ENCODE measurements around the gene EHD3.

Gene EHD3

GRCh38 chr2:31213601-31214443, 20.1 kb upstream of the EHD3 start:
- no peak for DNase-seq

DNA sequence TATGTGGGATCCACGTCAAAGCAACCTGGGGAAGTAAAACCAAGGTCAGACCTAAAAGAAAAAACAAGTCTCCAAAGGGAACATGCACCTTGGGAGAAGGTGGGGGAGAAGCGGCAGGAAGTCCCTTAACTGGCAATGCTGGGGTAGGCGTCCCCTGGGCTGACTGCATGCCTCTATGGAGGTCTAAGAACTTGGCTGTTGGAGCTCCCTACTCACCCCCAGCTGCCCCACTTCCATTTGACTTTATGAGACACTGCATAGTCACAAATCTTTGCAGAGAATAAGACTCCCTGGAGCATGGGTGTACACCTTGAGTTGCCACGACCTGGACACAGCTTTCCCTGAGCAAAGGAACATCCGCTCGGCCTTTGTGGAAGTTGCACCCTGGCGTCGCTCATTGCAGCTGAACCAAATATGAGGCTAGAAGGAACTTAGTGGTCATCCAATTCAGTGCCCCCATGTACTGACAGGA, 19.5 kb upstream of the EHD3 start:
- no peak for DNase-seq

DNA sequence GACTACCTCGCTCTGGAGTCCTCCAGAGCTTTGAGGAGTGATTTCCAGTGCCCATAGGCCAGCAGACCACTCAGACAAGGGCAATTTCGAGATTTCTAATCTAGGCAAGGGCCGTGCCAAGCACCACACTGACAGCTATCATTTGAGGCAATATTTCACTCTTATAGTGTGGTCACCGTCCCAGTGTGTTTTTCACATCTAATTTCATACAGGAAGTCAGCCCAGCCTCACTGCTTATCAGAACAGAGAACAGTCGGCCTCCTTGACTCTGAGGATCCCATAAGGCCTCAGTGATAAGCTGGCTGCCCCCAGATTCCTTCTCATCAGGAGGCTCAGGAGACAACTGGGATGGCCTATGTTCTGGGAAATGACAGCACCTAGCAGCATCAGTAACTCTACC, 17.2 kb upstream of the EHD3 start:
- DNase-seq: no peak

DNA sequence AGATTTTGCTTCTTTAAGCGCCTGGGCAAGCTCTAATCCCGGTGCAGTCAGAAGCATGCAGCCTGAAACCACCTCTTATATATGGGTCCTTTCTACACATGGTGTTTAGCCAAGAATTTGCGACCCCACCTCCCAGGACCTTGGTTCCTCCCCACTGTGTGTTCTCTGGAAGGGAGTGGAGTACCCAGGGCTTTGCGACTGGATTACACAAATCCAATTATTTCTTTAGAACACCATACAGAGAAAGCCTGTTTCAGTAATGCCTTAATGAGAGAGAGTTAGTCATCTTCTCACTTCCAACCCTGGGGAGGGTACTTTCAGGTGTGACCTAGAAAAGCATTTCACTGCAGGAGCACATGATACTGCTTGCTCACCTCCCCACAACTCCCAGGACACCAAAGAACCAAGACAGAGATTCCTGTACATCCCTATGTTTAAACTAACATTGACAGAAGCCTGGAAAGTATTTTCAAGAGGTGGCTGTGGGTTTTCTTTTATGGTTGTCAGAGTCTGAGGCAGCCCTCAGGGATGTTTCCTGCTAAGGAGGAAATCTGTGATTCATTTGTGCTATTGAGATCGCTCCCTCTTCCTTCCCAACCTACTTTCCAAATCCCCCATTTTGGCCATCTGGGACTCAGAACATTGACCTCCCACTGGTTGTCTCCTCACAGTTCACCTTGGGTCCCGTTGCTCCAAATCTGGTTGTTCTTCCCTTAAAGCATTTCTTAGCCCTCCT, 16.3 kb upstream of the EHD3 start, which contains the start of gene CAPN14:
CAPN14 (minus strand) TSS at position 51 of the 736 bp plus-strand sequence. CDS start 12,068 bp downstream, outside the sequence.
- DNase-seq: no peak

- DNase-seq: no peak
Observed at GRCh38 chr2:31219131-31219969, 14.6 kb upstream of the EHD3 start.

DNA sequence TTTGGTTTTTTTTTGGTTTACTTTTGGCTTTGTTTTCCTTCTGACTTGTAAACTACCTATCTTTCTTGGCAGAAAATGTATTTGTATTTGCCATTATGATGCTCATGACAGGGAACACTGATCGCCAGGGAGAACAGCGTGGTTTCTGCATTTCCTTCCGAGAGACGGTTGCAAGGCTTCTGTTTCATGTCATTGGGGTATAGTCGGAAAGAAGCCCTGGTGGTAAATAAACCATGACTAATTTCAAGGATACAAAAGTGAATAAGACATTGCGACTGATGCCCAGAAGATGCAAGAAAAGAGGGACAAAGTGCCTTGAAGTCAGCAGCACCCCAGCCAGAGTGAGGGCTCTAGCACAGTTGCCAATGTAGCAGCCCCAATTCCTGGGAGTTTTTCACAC, 12.4 kb upstream of the EHD3 start:
- no peak for DNase-seq

DNA sequence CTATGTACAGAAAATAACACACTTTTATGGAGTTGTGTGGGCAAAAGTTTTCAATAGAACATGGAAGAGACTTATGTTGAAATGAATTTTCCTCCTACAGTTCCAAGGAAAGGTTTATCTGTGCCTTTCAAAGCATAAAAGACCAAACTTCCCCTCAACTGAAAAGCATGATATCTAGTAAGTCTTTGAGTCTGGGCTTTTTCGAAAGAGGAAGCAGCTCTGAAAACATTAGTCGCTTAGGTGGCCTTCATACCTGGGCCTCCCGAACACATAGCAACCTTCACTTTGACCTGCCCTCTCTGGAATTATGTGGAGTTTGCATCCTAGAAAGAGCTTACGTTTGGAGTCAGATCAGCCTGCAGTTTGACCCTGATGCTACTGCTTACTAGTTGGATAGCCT, 11.9 kb upstream of the EHD3 start:
- no peak for DNase-seq

DNA sequence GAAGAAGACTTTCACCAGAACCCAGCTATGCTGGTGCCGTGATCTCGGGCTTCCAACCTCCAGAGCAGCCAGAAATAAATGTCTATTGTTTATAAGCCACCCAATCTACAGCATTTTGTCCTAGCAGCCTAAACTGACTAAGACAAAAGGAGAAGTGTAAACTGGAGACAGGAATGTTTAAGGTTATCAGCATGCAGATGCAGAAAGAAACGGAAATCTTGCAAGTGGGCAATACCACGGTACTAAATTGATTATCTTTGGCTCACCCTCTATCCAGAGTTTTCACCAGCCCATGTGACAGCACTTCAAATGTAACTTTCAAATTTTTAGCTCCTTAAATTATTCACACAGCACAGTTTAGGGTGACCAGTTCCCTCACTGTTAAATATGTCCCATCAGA, 10.9 kb upstream of the EHD3 start:
- no peak for DNase-seq

- no peak for DNase-seq
Observed at GRCh38 chr2:31223749-31224148, 10.2 kb upstream of the EHD3 start.

GRCh38 chr2:31226266-31226665, 7.7 kb upstream of the EHD3 start:
- DNase-seq: no peak

DNA sequence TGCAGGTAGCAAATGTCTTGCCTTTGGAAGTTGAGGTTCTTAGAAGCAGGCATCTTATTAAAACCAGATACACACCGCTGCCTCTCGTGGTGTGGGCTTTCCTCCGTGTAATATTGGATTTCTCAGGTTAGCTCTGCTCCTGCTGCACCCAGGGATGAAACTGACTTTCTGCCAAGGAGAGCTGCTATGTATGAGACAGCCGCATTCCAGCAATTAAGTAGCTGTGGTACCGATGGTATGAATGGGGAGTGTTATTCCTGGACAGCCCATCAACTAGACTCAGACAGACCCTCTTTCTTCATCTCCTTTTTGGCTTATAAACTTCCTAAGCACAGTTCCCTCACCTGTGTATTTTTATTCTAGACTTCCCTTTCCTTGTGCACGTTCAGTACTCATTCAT, 6.8 kb upstream of the EHD3 start:
- no peak for DNase-seq

DNA sequence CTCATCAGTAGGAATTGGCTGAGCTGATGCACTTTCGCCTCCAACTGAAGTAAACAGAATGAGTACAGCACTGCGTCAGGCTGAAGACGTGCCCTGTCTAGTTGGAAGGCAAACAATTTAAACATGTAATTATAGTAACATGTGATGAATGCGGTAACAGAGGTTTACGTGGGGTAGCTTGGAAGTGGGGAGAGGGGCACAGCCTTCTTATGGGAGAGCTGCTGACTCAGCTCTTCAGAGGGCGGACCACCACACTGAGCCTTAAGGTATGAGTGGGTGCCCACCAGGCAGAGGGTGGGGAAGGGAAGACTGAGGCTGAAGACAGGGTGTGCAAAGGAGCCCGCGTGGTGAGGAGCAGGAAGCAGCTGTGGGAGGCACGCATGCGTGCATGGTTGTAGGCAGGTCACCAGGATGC, 6.2 kb upstream of the EHD3 start:
- no peak for DNase-seq

DNA sequence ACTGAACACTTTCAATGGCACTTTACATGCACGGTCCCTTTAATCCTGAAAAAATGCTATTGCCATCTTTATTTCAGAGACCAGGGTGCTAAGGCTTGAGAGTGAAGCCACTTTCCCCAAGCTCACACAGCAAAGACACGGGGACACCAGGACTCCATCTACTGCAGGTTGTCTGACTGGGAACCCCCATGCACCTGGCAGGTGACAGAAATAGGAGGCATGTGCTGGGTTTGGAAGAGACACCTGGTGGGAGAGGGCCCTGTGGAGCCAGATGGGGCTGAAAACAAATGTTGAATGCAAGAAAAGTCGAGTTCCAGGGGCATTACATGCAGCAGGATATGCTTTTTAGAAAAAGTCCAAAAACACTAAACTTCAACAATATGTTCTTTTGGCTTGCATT, 5.2 kb upstream of the EHD3 start:
- DNase-seq: no peak

GRCh38 chr2:31230751-31231150, 3.2 kb upstream of the EHD3 start:
- DNase-seq: no peak

- no peak for DNase-seq
Observed at GRCh38 chr2:31231571-31232302, 2.2 kb upstream of the EHD3 start.

GRCh38 chr2:31232586-31232985, 1.4 kb upstream of the EHD3 start:
- no peak for DNase-seq

- DNase-seq: no peak
Observed at GRCh38 chr2:31233231-31233630, 721 bp upstream of the EHD3 start.

DNA sequence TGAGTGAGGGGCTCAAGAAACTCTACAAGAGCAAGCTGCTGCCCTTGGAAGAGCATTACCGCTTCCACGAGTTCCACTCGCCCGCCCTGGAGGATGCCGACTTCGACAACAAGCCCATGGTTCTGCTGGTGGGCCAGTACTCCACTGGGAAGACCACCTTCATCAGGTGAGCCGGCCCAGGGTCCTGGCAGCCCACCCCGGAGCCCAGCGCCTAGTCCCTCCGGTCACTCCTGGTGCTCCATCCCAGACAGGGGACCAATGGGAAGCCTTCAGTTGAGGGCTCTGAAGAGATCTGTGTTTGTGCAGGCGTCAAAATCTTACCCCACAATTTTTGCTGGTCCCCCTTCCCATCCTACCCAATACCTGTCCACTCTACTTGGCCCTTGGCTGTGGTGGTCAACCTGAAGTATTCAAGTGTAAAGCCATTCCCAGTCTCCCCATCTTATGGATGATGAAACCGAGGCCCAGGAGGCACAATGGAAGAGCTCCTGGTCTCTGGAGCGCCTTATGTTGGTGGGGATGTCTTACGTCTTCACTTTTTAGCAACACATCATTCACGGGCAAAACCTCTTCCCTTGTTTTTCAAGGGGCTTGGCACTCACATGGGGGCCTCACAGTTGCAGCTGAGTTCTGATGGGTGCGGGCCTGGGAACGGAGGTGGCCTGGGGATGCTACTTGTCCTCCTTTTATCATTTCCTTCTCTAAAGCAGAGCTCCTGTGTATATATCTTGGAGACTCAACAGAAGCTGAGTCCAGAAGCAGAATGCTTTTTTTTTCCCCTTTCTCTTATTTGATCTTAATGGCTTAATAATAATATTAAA, 941 bp downstream of the EHD3 start:
- no peak for DNase-seq

DNA sequence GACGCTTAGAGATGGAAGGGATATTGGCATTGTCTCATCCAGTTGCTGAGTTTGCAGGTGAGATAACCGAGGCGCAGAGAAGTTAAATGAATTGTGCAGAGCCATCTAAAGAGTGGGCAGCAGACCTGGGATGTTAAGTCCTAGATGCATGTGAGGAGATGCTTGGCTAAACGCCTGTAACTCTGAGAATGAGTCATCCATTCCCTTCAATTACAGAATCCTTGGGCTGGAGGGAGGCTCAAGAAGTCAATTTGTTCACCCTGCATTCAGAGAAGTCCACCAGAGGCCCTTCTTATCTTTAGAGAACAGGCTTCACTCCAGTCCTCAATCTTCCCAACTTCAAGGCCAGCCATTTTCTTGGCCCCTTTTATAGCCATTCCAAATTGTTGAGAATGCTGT, 1.6 kb downstream of the EHD3 start:
- no peak for DNase-seq

- no peak for DNase-seq
Observed at GRCh38 chr2:31236433-31237205, 2.7 kb downstream of the EHD3 start.

All from activated CD4-positive, alpha-beta T cell treated with anti-CD3 and anti-CD28 coated beads for 1 hour (primary cell).